Measurements from ENCODE around the gene TMEM134. TPM values are rescaled to one million over a fixed set of nuclear protein-coding genes. Genes with fewer than 3 reads are reported as not detected.

The TMEM134 gene
- polyA plus RNA-seq, 1 experiment: 14.7 TPM

- POLR2A ChIA-PET: interaction anchor here (0.6 kb wide), 1 partner anchor 37 kb away, joined by 5 read pairs; no protein-coding TSS in a partner anchor
- DNase-seq (ENCODE audit: low read depth, low spot score): no peak
- peak overlapping the region; percentile 11 for H3K27ac ChIP-seq (ENCODE audit: low read depth, low read length)
- no peaks in the 10 kb centered on the region for H3K27me3 ChIP-seq (ENCODE audit: control insufficient read depth, insufficient read depth, low read length)
- TF ChIP-seq CTCF (IDR thresholded peaks at IDR 0.05; ENCODE audit: low read depth, low read length): peak; percentile 18; the same call in 1 of the 2 replicates
- CTCF ChIA-PET: no interaction called here
- no peaks in the 10 kb centered on the region; the same call in 1 of the 2 replicates for H3K9me3 ChIP-seq (ENCODE audit: control insufficient read depth, insufficient read depth, low read length)
- no peak overlapping the region for H3K4me3 ChIP-seq (ENCODE audit: low read depth, low read length)
Observed at GRCh38 chr11:67439321-67440228, 29.5 kb downstream of the TMEM134 start.

- no peak for TF ChIP-seq CTCF (IDR thresholded peaks at IDR 0.05; ENCODE audit: low read depth, low read length)
- Histone ChIP-seq H3K27ac (ENCODE audit: low read depth, low read length) (no peak overlapping the region), H3K27me3 (ENCODE audit: control insufficient read depth, insufficient read depth, low read length) (no peaks in the 10 kb centered on the region), H3K4me3 (ENCODE audit: low read depth, low read length) (no peak overlapping the region), H3K9me3 (ENCODE audit: control insufficient read depth, insufficient read depth, low read length) (no peaks in the 10 kb centered on the region; the same call in 1 of the 2 replicates)
- CTCF ChIA-PET: interaction anchor here (0.6 to 1.2 kb wide), 2 partner anchors 37 to 503 kb away, joined by 3 to 5 read pairs; partner anchors contain the start of gene PPP1CA
- no peak for DNase-seq (ENCODE audit: low read depth, low spot score)
- POLR2A ChIA-PET: interaction anchor here (0.6 to 1.1 kb wide), 3 partner anchors 10 to 296 kb away, joined by 3 to 7 read pairs (median 5); partner anchors contain the start of gene RPS6KB2
Observed at GRCh38 chr11:67438158-67438902, 30.7 kb downstream of the TMEM134 start.

- POLR2A ChIA-PET: interaction anchor here (0.6 to 1.1 kb wide), 3 partner anchors 10 to 296 kb away, joined by 3 to 7 read pairs (median 5); partner anchors contain the start of gene RPS6KB2
- DNase-seq (ENCODE audit: low read depth, low spot score): no peak
- H3K27ac ChIP-seq (ENCODE audit: low read depth, low read length): no peak overlapping the region
- TF ChIP-seq CTCF (IDR thresholded peaks at IDR 0.05; ENCODE audit: low read depth, low read length): no peak
- H3K9me3 ChIP-seq (ENCODE audit: control insufficient read depth, insufficient read depth, low read length): no peaks in the 10 kb centered on the region; the same call in 1 of the 2 replicates
- H3K27me3 ChIP-seq (ENCODE audit: control insufficient read depth, insufficient read depth, low read length): no peaks in the 10 kb centered on the region
- no peak overlapping the region for H3K4me3 ChIP-seq (ENCODE audit: low read depth, low read length)
- CTCF ChIA-PET: interaction anchor here (0.6 to 1.2 kb wide), 2 partner anchors 36 to 502 kb away, joined by 3 to 5 read pairs; partner anchors contain the start of gene PPP1CA
Observed at GRCh38 chr11:67437809-67438157, 31.3 kb downstream of the TMEM134 start.

GRCh38 chr11:67437082-67437808 lies 31.8 kb downstream of the TMEM134 start, which contains the start of gene PTPRCAP:
TSS of gene PTPRCAP (minus strand) at chr11:67437682. CDS start at chr11:67437619, 63 bp downstream.
- POLR2A ChIA-PET: interaction anchor here (0.6 to 1.1 kb wide), 3 partner anchors 9 to 295 kb away, joined by 3 to 7 read pairs (median 5); partner anchors contain the start of gene RPS6KB2
- H3K27me3 ChIP-seq (ENCODE audit: control insufficient read depth, insufficient read depth, low read length): no peaks in the 10 kb centered on the region
- TF ChIP-seq CTCF (IDR thresholded peaks at IDR 0.05; ENCODE audit: low read depth, low read length): no peak
- no peak for DNase-seq (ENCODE audit: low read depth, low spot score)
- CTCF ChIA-PET: interaction anchor here (0.7 to 1.8 kb wide), 3 partner anchors 21 to 86 kb away, joined by 3 to 5 read pairs (median 4); partner anchors contain the start of gene PPP1CA
- H3K9me3 ChIP-seq (ENCODE audit: control insufficient read depth, insufficient read depth, low read length): no peaks in the 10 kb centered on the region
- no peak within 1 kb of the TSS for H3K4me3 ChIP-seq (ENCODE audit: low read depth, low read length)
- H3K27ac ChIP-seq (ENCODE audit: low read depth, low read length): no peak within 1 kb of the TSS
